Measurements from ENCODE around the gene RNF14. TPM values are rescaled to one million over a fixed set of nuclear protein-coding genes. Genes with fewer than 3 reads are reported as not detected.

The RNF14 gene
- total RNA-seq, 1 experiment from 2014 or later = 37.5 TPM

DNA sequence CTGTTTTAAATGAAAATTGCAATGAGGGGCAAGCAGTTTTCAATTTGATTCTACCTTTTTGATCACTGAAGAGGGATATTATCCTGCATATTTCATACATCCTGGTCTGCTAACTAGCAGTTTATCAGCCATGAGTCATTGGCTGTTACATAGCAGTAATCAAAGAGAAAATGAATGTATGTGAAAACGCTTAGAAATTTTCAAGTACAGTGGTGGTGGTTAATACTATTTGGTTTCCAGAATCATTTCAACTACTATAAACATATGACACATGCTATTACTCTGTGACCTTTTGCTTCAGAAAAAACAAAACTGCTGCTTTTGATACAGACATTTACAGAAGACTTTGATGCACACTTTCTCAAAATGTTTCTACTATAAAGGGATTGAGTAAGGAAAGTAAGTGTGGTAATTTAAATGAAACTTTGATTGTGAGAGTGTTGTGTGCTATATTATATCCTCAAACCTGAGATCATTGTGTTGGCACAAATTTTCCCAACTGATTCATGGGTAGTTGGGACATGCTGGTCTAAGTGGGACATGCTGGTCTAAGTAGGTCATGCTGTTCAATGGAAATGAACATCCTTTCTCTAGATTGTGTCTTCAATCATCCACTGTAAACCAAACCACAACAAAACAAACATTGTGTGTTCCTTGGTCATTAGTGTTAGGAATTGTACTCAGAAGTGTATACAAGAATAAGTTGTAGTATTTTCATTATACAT is 5.1 kb downstream of the RNF14 start:
- CTCF ChIA-PET = no interaction called here
- H3K4me3 ChIP-seq (replicated peaks in 1 of 2; ENCODE audit: low read depth in 1 of 2, low read length in 2 of 2) = no peak overlapping the region
- no peaks in the 10 kb centered on the region for H3K9me2 ChIP-seq (ENCODE audit: insufficient read depth)
- peaks cover 6 to 10% of the 10 kb centered on the region in 2 experiments for H3K4me1 ChIP-seq (ENCODE audit: control insufficient read depth in 1 of 2, insufficient read depth in 2 of 2, low read length in 2 of 2)
- POLR2A ChIA-PET = no interaction called here
- no peaks in the 10 kb centered on the region for H3K9me3 ChIP-seq (ENCODE audit: control insufficient read depth in 1 of 2, insufficient read depth in 1 of 2, low read depth in 1 of 2, low read length in 2 of 2)
- no peak overlapping the region for H3K4me2 ChIP-seq (ENCODE audit: low read length)
- peaks cover 19 to 25% of the 10 kb centered on the region in 2 experiments for H3K36me3 ChIP-seq (ENCODE audit: control insufficient read depth in 1 of 2, insufficient read depth in 2 of 2, low read length in 2 of 2)
- TF ChIP-seq YY1 (IDR thresholded peaks at IDR 0.05; ENCODE audit: extremely low read depth, insufficient replicate concordance, low read depth, low read length) (no peak), CBX3 (IDR thresholded peaks at IDR 0.05; ENCODE audit: low read depth) (no peak), JUND (IDR thresholded peaks at IDR 0.05) (no peak)
- TF ChIP-seq, protein P1, sequence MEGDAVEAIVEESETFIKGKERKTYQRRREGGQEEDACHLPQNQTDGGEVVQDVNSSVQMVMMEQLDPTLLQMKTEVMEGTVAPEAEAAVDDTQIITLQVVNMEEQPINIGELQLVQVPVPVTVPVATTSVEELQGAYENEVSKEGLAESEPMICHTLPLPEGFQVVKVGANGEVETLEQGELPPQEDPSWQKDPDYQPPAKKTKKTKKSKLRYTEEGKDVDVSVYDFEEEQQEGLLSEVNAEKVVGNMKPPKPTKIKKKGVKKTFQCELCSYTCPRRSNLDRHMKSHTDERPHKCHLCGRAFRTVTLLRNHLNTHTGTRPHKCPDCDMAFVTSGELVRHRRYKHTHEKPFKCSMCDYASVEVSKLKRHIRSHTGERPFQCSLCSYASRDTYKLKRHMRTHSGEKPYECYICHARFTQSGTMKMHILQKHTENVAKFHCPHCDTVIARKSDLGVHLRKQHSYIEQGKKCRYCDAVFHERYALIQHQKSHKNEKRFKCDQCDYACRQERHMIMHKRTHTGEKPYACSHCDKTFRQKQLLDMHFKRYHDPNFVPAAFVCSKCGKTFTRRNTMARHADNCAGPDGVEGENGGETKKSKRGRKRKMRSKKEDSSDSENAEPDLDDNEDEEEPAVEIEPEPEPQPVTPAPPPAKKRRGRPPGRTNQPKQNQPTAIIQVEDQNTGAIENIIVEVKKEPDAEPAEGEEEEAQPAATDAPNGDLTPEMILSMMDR (IDR thresholded peaks at IDR 0.05 in 2 of 3, conservative IDR thresholded peaks at IDR 0.05 in 1 of 3; ENCODE audit: borderline replicate concordance in 1 of 3, insufficient read depth in 1 of 3, low read depth in 2 of 3, low read length in 2 of 3) = no peak
- ATAC-seq (no peak), DNase-seq (ENCODE audit: low read depth, low spot score) (no peak)
- H3K9ac ChIP-seq (ENCODE audit: low read length) = no peak overlapping the region
- no TSS peak for BruUV-seq (replicated peaks)
- H3K27ac ChIP-seq (ENCODE audit: low read depth, low read length) = no peak overlapping the region
- peaks cover 27% of the 10 kb centered on the region for H3K79me2 ChIP-seq (ENCODE audit: insufficient read depth, low read length)
- intact Hi-C loops (cut with micrococcal nuclease) = no loop called here
- RAD21 ChIA-PET (ENCODE audit: low non-redundant PET in 1 of 2, low total read pairs in 2 of 2, uncharacterized antibody in 2 of 2, unreplicated experiment in 2 of 2) = no interaction called here
- no peak overlapping the region for H2AFZ ChIP-seq (ENCODE audit: low read depth, low read length, poor library complexity, severe bottlenecking)
- H3K27me3 ChIP-seq (ENCODE audit: insufficient read depth, low read length) = no peaks in the 10 kb centered on the region
- H4K20me1 ChIP-seq (ENCODE audit: insufficient read depth) = no peaks in the 10 kb centered on the region

DNA sequence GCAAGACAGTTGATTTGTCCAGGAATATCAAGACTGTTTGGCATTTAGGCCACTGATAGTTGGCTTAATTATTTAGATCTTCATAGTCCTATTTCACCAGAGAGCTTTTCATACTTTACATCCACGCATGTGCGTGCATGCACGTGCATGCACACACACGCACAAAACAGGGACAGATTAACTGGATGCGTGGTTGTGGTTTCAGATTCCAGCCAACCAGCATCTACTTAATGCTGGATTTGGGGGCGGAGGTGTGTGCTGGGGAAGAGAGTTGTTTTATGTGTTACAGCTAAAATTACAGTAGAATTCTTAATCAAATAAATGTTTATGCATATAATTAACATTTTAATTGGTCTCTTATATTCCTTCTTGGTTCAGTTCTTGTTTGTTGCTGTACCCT is 7.3 kb downstream of the RNF14 start:
- TF ChIP-seq JUND (IDR thresholded peaks at IDR 0.05) = no peak

More for the DNA sequence above, 7.3 kb downstream of the RNF14 start:
- Histone ChIP-seq H3K27me3 (ENCODE audit: insufficient read depth, low read length) (no peaks in the 10 kb centered on the region), H3K79me2 (ENCODE audit: insufficient read depth, low read length) (peaks cover 6% of the 10 kb centered on the region; the same call in 1 of the 2 replicates), H3K4me1 (ENCODE audit: control insufficient read depth in 1 of 2, insufficient read depth in 2 of 2, low read length in 2 of 2) (no peaks in the 10 kb centered on the region), H3K9me3 (ENCODE audit: control insufficient read depth in 1 of 2, insufficient read depth in 1 of 2, low read depth in 1 of 2, low read length in 2 of 2) (no peaks in the 10 kb centered on the region), H3K27ac (ENCODE audit: low read depth, low read length) (no peak overlapping the region), H3K36me3 (ENCODE audit: control insufficient read depth in 1 of 2, insufficient read depth in 2 of 2, low read length in 2 of 2) (peaks cover 36% of the 10 kb centered on the region in 2 experiments), H3K9ac (ENCODE audit: low read length) (no peak overlapping the region), H3K9me2 (ENCODE audit: insufficient read depth) (no peaks in the 10 kb centered on the region), H3K4me3 (replicated peaks in 1 of 2; ENCODE audit: low read depth in 1 of 2, low read length in 2 of 2) (no peak overlapping the region), H3K4me2 (ENCODE audit: low read length) (no peak overlapping the region), H4K20me1 (ENCODE audit: insufficient read depth) (no peaks in the 10 kb centered on the region), H2AFZ (ENCODE audit: low read depth, low read length, poor library complexity, severe bottlenecking) (no peak overlapping the region)
- ChIA-PET POLR2A (no interaction called here), RAD21 (ENCODE audit: low non-redundant PET in 1 of 2, low total read pairs in 2 of 2, uncharacterized antibody in 2 of 2, unreplicated experiment in 2 of 2) (interaction anchor here in 1 of 2 experiments (0.7 kb wide), 1 partner anchor 283 kb away, joined by 3 read pairs; no protein-coding TSS in a partner anchor), CTCF (interaction anchor here (1.2 to 2.4 kb wide), 3 partner anchors 15 to 284 kb away, joined by 3 to 7 read pairs (median 4); no protein-coding TSS in a partner anchor)
- intact Hi-C loops (cut with micrococcal nuclease) = no loop called here
- DNase-seq (ENCODE audit: low read depth, low spot score) (no peak), ATAC-seq (no peak)
- no TSS peak for BruUV-seq (replicated peaks)

All from HCT116 (cell line).